Subcutaneous adipose tissue (tissue), 4 donors: ENCODE measurements around the gene PPARA. TPM values are rescaled to one million over a fixed set of nuclear protein-coding genes. Genes with fewer than 3 reads are reported as not detected.

Experiments used
- CTCF ChIP-seq: fragments of 450-650 bp; IDR thresholded peaks from one replicate; pipeline ENCODE4 v1.5.1; 2016; ENCODE audit warnings: low read depth, mild to moderate bottlenecking, control low read depth, antibody characterized with exemption, moderate library complexity
- total RNA-seq, 4 donors: library from RNA; depleted of rRNA; stranded (reverse); fragments of >200 nt; gene quantifications; one replicate each; pipeline ENCODE4 v1.1.0, GENCODE V29; 2016

PPARA gene
- total RNA-seq, 4 donors from 2014 or later = 23.5 to 51.0 (median 36.0) TPM

GRCh38 chr22:46230262-46230901 is 80.1 kb downstream of the PPARA start:
- TF ChIP-seq CTCF = no peak

DNA sequence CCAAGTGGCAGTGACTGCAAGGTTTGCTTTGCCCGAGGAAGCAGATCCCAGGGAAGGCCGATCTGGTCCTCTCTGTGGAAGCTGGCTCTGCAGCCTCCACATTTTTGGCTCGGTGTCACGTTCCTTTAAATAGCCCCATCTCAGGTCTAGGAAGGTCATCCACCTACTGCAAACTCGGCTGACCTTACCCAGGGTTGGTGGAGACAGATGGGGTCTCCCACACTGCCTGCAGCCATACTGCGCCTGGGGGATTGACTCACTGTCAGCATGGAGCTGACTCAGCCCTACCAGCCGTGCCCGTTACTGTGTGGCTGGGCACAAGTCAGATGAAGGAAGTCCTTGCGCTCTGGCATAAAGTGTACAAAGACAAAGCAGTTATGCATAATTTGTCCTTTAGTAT is 82.9 kb downstream of the PPARA start:
- TF ChIP-seq CTCF = no peak

- TF ChIP-seq CTCF = no peak
Measured at GRCh38 chr22:46234969-46235368, 84.6 kb downstream of the PPARA start.

- no peak for TF ChIP-seq CTCF
Measured at GRCh38 chr22:46237453-46238124, 87.3 kb downstream of the PPARA start.

DNA sequence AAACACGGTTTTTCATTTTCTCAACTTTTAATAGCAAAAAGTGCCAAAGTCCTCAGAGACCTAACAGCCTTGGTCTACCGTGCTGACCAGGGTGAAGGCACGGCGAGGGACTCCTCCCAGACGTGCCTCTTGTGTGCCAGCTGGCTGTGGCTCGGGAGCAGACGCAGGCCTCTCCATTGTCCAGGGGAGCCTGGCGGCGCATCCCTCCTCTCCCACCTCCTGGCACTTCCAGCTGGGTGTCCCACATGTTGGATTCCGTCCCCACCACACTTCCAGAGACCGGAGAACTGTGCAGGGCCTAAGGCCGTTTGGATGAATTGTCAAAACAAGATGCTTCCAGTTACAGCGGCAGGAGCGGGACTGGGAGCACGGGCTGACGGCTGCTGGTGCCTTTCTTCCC is 88.2 kb downstream of the PPARA start:
- no peak for TF ChIP-seq CTCF

DNA sequence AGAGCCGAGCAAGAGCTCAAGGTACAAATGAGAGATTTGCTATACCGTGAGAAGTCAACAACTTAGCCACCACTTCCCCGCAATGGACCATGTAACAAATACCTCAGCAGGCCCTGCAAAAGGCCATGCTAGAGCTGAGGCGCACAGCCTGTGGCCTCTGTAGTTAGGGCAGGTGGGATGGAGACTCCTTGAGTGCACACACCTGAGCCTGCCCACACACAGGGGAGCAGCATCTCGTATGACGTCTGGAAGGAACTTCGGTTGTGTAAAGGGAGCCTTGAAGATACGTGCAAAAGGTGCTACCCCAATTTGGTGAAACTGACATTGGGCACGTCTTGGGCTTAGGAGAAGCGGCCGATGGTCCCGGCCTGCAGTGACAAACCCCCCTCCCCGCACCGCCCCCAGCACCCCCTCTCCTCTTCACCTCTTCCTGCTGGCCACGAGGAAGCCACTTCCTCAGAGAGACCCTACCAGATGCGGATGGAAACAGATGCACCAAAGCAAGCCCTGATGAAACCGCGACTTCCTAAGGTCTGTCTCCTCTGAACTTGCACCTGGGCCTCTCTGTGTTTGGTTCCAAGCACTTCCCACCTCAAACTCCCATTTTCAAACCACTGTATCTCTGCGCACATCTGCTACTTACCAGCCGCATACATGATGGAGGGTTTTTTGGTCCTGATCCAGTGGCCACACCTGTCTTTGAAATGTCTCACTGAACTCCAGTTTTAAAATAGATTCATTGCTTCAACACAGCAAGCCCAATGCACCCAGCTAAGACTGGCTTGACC is 89.1 kb downstream of the PPARA start:
- TF ChIP-seq CTCF = no peak

DNA sequence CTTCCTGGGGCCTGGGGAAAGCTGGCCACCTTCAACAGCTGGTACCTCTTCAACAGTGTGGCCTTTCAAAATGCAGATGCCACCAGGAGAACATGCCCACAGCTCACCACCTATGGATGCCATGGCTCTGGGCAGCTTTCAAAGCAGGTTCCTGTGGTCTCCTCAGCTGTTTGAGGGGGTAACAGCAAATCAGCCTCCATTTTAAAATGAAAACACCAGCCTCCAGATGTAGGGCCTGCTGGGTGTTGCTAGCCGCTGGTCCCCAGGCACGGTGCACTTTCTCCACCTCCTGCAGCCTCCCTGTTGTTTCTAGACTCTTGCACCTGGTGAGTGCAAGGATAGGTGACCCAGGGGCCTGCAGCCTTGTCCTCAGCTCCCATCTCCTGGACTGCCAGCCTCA is 89.7 kb downstream of the PPARA start:
- TF ChIP-seq CTCF = no peak
